Endothelial cell of hepatic sinusoid (primary cell): ENCODE data around the gene XPNPEP1.

Source experiments
- in situ Hi-C: cut with HindIII; loops from 2 replicates; pipeline ENCODE4 v1.10.0; 2017; ENCODE audit warnings: low sequenced_read_pairs

XPNPEP1 gene

DNA sequence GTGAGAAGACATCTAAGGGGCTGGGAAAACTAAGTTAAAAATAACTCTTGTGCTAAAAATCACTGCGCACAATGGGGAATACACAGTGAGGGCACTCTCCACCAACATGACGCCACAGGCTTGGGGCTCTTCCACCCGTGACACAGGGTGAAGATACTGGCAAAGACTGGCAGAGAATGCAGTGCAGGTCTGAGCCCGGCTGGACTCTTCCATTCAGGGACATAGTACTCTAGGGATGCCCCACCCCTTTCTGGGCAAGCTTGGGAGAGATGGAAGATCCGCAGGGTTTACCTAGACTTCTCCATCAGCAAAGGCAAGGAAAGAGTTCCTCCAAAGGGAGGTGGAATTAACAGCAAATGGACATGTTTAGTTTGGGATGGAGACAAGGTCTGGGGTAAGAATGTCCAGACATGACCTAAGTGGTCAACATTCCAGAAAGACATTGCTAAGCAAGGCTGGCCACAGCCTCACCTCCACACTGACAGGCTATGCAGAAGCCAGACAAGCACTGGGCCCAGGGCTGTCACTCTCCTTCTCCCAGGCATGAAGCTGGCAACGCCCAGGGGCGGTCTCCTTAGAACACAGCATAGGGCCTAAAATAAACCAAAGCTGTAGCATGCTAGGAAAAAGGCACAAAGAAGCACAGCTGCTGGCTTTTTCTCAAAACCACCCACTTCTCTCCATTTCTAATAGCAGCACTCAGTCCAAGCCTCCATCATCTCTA lies 28.1 kb downstream of the XPNPEP1 start:
- in situ Hi-C loops = no loop called here

DNA sequence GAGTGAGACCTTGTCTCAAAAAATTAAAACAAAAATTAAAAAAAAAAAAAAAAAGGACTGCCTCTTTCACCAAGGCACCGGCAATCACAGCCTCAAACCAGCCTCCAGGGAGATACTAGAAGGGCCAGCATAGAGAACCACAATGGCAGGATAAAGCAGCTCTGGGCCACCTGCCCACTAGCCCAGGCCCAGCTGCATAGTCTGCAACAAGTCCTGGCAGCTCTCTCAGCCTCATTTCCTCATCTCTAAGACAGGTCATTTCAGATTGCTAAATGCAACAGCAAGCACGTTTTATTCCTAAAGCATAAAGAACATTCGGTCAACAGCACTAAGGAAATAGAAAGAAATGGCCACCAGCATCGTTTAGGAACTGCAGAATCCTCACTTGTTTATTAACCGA lies 28.8 kb downstream of the XPNPEP1 start:
- in situ Hi-C loops = no loop called here

DNA sequence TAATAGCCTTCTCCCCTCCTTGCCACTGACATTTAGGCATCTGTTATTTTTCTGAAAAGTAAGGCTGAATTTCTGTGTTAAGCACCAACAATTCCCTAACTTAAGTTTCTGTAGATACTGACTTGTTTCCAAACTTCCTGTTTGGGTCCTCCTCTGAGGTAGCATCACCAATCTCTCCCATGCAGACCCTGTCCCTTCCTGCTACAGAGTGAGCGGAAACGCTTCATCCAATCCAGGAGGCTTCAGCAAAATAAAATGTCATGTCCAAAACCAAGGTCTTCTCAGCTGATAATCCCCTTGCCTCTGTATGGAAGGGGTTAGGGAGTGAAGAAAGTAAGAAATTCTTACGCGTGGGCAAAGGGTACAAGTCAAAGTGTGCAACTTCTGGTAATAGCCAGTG lies 29.9 kb downstream of the XPNPEP1 start:
- in situ Hi-C loops = no loop called here

DNA sequence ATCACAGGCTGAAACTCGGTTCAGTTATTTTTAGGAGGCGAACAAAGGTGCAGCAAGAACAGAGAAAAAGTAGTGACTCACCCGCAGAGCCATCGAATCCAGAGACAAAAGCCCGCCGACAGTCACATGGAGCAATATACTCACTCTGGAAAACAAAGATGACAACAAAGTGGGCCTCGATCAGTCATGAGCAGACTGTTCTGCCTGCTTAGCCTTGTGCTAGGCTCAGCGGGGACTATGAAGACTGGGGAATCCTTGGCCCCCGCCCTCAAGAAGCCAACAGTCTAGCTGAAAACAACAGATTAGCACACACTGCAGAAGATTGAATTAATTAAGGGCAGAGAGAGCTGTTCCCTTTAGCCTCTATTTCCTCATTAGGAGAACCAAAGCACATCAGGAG lies 30.4 kb downstream of the XPNPEP1 start:
- in situ Hi-C loops = no loop called here

DNA sequence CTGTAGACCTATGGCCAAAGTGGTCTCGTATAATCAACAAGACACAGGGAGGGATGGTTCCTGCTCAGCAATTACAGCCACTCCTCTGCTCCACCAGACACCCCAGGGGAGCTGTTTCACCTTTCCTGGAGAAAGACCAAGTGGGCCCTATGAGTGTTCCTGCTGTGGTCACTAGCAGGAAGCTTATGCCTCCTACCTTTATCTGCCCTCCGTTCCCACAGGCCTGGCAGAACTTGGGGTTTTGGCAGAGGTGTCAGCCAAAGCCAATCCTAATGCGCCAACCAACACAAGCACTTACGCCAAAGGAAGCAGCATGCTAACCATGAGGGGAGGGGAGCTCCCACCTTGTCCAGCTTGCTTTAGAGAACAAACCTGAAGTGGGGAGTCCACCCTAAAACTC lies 31.2 kb downstream of the XPNPEP1 start:
- in situ Hi-C loops = no loop called here

DNA sequence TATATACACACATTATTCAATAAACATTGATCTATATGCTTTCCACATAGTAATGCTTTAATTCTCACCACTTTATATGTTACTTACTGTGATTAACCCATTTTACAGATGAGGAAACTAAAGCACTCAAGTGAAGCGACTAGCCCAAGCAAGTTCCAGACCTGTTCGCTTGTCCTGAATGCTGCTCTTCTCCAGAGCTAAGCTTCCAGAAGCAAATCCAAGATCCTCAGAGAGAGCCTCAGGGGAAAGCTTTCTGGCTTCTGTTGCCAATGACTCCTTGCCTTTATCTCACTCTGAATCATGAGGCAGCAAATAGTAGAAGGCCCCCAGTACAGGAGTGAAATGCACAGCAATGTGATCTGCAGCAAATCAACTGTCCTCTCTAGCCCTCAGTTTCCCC lies 32.2 kb downstream of the XPNPEP1 start:
- in situ Hi-C loops = no loop called here

DNA sequence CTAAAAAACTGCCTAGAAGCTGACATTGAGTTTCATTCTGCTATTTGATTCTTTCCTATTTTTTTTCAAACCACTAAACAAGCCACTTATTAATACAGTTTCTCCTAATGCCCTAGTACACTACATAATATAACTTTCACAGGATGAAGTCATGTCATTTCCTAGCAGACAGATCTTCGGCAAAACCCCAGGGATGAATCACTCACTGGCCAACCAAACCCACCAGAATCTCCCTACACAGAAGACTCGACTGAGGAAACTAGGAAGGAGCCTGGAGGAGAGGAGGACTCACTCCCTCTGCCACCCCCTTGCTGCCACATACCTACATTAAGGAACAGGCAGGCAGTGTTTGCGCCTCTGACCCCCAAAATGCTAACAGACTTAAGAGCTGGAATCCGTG lies 33.4 kb downstream of the XPNPEP1 start:
- in situ Hi-C loops = no loop called here

DNA sequence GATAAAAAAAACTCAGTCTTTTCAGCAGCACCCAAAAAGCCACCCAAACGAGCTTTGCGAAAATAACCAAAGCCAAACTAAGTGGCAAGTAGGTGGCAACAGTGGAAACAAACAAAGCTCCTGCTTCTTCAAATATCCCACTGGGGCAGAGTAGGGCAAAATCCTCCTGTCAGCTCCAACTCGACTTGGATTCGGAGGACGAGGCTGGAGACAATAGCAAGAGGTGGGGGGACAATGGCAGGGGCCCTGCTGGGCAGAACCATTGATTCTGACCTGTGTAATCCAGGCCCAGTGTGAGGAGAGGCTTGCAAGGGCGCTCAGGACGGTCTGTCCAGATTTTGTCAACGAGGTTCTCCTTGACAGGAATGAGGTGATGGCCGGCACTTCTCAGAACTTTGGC lies 35.5 kb downstream of the XPNPEP1 start:
- in situ Hi-C loops = no loop called here

DNA sequence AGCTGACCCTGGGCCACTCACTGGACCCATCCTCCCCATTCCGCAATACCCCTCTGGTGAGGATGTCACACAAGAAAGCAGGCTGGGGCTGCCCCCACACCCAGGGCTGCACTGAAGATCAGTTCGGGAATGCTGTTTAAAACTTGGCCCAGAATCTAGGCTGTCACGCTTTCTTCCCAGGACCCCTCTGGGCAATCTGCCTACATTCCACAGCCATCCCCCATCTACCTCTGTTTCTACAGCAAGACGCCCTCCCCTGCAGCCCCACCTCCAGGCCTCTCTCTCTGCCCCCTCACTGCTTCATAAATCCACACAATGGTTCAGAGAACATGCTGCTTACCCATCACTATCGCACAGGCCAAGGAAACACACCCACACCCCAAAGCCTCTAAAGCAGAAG lies 36.1 kb downstream of the XPNPEP1 start:
- in situ Hi-C loops = no loop called here

DNA sequence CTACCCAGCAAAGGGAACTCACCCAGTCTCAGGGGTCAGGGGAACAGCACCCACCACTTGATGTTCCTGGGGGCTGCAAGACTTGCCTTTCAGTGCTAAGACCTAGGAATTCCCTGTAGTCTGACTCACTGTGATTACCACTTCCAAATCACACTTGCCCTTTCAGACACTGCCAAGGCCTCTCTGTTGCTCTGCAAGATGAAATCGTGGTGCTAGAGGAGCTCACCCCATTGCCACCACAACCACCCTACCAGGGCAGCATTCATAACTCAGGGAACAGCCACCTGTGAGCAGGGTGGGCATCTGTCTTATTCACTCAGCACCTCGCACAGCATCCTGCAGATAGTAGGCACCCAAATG lies 36.5 kb downstream of the XPNPEP1 start:
- in situ Hi-C loops = no loop called here

DNA sequence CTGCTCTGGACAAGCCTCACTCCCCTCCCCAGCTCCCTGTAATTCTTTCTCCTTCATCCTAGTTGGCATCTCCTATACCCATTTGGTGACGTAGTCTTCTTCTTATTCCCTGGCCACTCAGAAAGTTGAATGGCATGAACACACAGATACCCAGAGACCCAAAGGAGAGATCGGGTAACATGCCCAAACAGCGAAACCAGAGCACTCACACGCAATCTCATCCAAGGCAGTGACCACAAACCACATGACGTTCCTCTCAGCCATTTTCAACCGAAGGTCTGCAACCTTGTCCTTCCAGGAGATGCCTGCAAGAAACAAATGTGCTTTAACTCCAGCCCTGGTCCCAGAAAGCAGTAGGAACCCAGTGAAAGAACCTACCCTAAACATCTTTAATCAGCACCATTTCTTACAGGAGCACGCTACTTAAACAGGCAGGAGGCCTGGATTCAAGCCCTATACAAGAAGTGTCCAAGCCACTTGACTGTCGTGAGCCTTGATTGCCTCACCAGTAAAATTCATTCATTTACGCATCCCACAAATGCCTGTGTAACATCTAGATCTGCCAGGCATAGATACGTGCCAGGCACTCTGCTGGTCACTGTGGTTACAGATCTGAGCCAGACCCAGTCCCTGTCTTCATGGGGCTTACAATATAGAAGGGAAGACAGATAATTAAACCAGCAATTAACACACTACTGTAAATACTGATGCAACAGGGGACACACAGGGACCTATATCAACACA lies 37.1 kb downstream of the XPNPEP1 start:
- in situ Hi-C loops = no loop called here

DNA sequence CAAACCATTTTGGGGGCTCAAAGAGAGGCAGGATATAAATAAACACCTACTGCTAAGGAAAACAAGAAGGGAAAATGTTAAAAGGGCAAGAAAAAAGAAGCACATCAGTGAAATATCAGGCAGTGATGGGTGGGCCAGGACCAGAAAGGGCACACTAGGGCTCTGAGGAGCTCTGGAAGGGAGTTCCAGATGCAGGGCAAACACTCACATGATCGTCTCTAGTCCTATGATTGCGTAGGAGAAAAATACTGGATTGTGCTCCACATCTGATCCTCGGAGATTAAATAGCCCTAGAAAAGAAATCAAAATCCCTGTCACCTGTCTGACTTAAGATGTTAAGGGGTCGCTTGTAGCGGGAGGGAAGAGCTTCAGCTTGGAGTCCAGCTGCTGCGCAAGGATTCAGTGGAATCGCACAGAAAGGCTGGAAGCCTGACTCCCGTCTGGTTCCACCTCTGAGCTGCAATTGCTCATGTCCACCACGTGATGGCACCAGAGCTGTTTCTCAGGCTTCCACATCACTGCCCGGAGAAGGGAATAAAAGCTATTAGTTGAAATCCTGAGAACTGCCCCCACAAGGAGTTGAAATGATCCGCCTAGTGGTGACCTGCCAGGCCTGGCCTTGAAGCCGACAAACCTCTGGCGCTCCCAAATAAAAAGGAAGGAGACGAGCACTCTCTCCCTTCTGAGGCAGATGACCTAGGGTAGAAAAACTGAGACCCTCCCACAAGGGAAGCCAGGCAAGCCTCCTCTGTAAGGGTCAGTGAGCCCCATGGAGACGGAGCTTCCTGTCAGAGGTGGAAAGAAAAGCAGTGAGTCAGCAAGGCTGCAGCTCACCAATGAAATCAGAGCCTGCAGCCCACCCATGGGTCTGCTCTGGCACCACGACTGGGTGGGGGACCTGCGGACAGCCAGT lies 39.2 kb downstream of the XPNPEP1 start:
- in situ Hi-C loops = no loop called here

DNA sequence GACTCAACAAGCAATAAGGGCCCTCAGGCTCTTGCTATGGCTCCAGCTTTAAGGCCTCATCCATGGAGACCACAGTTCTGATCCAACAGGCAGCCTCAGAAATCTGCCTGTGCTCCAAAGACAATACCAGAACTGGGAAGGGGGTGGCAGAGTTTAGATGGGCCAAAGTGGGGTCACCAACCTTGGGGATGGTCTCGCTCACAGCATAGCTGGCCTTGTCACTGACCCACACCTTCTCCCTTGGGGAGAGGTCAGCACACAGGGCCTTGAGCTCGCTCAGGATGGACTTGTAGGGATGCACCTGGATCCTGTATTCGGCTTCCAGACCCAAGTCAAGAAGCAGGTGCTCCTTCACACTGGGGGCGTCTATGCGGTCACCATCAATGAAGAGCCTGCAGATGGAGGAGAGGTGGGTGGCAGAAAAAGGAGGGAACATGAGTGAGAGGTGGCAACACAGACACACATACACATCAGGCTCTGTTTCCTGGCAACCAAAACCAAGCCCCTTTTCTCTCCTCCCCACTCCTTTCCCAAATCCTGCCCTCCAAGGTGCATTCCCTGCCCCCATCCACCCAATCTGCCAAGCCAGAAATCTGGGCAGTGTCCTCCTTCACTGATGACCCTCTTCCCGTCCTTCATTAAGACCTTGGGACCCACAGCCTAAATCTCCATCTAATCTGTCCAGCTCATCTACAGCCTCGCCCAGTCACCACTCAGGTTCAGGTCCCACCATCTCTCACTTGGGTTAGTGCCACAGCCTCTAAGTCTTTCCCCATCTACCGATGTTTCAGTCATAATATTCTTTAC lies 40.9 kb downstream of the XPNPEP1 start:
- in situ Hi-C loops = no loop called here

DNA sequence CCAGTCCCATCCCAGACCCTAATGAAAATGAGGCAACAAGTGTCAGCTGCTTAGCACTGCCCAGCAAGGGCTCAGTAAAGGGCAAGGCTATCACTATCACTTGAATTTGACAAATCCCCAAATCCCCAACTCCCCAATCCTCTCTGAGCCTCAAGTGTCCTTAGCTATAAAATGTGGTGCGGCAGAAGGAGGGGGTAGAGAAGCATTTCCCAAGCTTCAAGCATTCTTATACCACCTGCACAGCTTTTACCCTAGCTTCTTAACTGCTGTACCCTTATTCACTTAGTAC lies 41.6 kb downstream of the XPNPEP1 start:
- in situ Hi-C loops = no loop called here

DNA sequence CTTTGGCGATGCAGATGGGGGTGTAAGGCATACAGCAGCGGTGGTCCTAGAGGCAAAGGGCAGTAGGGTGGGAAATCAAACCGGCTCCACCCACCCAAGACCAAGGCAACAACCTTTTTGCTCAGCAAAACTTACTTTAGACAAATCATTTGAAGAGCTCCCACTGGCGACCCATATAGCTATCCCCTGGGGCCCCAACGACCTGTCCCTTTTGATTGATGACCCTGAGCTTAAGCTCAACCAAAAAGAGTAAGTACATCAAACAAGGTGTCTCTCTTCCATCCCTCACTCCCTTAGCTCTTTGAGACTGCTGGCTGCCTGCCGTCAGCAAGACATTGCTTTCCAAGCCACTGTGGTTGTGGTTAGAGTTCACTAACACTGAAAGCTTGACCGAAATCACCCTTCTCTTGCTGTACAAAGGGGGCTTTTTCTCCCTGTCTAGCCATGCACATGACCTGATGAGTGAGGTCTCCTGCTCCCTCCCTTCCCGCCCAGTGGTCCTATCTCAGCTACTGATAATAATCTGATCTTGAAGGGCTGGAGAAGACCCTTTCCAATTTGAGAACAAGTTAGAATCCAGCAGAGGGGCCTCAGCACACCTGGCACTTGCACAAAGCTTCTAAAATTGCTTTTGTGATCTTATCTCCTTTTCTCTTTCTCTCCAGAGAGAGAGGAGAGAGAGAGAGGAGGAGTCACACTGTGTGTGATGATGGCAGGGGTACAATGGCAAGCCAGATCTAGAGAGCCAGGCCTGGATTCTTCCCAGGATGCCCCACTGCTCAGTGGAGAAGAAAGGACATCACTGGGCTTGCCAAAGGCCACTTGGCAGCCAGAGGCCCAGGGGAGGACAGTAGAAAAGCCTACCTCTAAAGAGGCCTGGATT lies 42.2 kb downstream of the XPNPEP1 start:
- in situ Hi-C loops = no loop called here

DNA sequence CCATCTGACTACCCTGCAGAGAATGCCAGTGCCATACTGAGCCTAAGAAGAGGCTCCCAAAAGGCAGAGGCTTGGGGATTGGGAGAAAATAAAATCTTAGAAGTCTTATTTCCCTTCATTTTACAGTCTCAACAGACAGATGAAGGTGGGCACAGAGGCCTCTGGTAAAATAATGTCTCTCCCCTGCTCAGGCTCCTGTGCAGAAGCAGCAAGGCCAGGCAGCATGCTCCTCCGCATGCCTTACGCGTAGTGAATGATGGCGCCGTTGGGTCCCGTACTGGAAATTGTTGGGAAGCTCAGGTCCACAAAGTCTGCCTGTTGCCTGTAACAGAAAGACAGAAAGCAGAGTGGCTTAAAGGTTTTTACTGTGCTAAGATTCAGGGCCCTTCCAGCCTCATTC lies 45.8 kb downstream of the XPNPEP1 start:
- in situ Hi-C loops = no loop called here

DNA sequence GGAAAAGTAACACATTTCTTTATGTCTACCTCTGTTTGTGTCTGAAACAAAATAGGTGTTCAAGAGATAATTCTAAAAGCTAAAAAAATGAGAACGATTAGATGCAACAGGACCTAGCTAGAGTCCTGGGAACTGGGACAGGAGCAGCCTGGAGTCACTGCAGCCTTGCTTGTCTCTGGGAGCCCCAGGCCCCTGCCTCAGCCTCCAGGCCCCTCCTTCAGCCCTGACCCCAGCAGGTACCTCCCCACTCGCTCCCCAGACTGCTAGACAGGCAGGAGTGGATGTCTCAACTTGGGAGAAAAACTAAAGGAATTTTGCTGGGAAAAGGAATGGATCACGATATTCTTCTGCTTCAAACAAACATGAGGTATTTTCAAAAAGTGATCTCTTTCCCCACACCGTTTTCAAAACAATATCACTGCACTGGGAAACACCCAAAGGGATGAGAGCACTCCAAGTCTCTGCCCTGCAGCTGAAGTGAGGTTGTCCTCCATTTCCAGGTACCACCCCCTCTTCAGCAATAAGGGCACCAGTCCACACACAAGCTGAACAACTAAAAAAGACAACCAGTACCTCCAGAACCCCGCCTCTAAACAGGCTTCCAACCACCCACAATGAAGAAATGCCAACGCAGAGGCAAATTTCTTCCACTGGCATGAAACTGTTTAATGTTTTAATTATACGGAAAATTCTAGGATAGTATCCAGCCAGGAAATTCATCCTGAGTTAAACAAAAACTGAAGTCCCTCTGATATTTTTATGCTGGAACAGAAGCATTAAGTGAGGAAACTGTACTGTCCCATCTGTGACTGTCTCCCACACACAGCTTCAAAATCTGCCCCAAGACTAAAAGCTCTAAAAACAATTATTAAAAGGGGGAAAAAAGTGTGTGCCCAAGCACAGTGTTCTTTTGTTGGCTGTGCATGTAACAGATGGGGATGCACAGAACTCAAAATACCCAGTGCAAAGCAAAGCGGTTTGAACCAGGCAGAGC lies 47.2 kb downstream of the XPNPEP1 start:
- in situ Hi-C loops = no loop called here

DNA sequence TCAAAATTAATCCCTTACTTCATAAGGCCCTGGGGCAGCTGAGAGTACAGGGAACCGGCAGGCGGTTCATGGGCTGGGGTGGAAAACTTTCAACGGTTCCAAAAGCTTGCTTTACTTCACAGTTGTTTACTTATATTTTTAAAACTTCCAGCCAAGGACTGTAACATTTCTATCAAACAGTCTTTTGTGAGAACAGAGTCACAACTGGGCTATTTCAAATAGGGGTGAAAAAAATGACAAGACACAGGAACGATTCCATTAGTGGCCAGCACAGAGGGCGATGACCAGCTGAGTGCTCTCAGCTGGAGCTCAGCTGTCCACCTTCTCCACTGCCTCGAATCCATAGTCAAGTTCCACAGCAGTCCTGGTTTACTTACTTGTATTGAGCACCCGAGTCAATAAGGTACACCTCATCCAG lies 48.2 kb downstream of the XPNPEP1 start:
- in situ Hi-C loops = no loop called here

DNA sequence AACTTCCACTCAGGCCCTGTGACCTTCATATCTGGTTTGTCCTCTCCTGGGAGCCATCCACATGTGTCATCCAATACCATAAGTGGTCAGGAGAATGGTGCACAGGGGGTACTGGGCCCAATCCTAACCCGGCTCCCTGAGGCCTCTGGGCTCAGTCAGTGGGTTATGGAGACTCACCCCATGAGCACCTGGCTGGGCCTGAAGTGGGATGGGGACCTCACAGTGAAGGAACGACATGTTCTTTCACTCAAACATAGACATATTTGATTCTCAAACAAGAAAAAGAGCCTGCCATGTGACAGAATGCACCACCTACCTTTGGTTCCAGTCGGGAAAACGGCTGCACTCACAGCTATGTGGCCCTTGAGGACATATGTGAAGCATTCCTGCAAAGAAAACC lies 51.8 kb downstream of the XPNPEP1 start:
- in situ Hi-C loops = no loop called here
